DOHH2 (cell line): Measurements from ENCODE around the gene TFF1.

Experiments used
- H3F3A ChIP-seq: fragments of 200-600 bp; sonication (generic), shearing (Covaris generic); 2 replicates; pipeline ENCODE4 v1.6.0; 2016; ENCODE audit warnings: antibody characterized with exemption, mild to moderate bottlenecking; ENCODE audit not compliant: control insufficient read depth, insufficient read depth
- H3K27ac ChIP-seq: fragments of 200-600 bp; sonication (generic); 2 replicates; pipeline ENCODE4 v1.5.1; 2014; ENCODE audit warnings: low read depth, mild to moderate bottlenecking, low read length, moderate library complexity
- H3K27me3 ChIP-seq: fragments of 200-600 bp; sonication (generic); 2 replicates; pipeline ENCODE4 v1.6.1; 2014; ENCODE audit warnings: mild to moderate bottlenecking, low read length, mixed read lengths; ENCODE audit not compliant: control insufficient read depth
- H3K36me3 ChIP-seq: fragments of 200-600 bp; sonication (generic); 2 replicates; pipeline ENCODE4 v1.6.1; 2014; ENCODE audit warnings: mild to moderate bottlenecking, low read length, moderate library complexity, mixed read lengths; ENCODE audit not compliant: control insufficient read depth
- H3K4me1 ChIP-seq: fragments of 200-600 bp; sonication (generic); 2 replicates; pipeline ENCODE4 v1.6.1; 2014; ENCODE audit warnings: mild to moderate bottlenecking, low read length, mixed read lengths; ENCODE audit not compliant: control insufficient read depth
- H3K4me2 ChIP-seq: fragments of 200-600 bp; sonication (generic); 2 replicates; pipeline ENCODE4 v1.6.0; 2014; ENCODE audit warnings: mild to moderate bottlenecking, low read length, moderate library complexity
- H3K4me3 ChIP-seq: fragments of 200-600 bp; sonication (generic); 2 replicates; pipeline ENCODE4 v1.5.1; 2014; ENCODE audit warnings: mild to moderate bottlenecking, low read length, mixed read lengths
- H3K79me2 ChIP-seq: fragments of 200-600 bp; sonication (generic); 2 replicates; pipeline ENCODE4 v1.6.1; 2014; ENCODE audit warnings: mild to moderate bottlenecking, low read length, mixed read lengths; ENCODE audit not compliant: control insufficient read depth
- H3K9me2 ChIP-seq: fragments of 200-600 bp; sonication (generic); replicated peaks from 2 replicates; pipeline ENCODE4 v1.6.1; 2014; ENCODE audit warnings: mild to moderate bottlenecking, low read length, mixed read lengths; ENCODE audit not compliant: control insufficient read depth
- H3K9me3 ChIP-seq: fragments of 200-600 bp; sonication (generic); 2 replicates; pipeline ENCODE4 v1.6.1; 2014; ENCODE audit warnings: antibody characterized with exemption, low read length, mixed read lengths; ENCODE audit not compliant: control insufficient read depth, insufficient read depth
- H4K20me1 ChIP-seq: fragments of 200-600 bp; sonication (generic); 2 replicates; pipeline ENCODE4 v1.6.0; 2014; ENCODE audit warnings: low read depth, mild to moderate bottlenecking, antibody characterized with exemption, low read length, moderate library complexity; ENCODE audit not compliant: control insufficient read depth, insufficient read depth
- EZH2phosphoT487 ChIP-seq: fragments of 200-600 bp; sonication (generic); IDR thresholded peaks from 2 replicates; pipeline ENCODE4 v1.6.1; 2017; ENCODE audit warnings: borderline replicate concordance, mild to moderate bottlenecking, antibody characterized with exemption, low read length, moderate library complexity, mixed read lengths
- TF ChIP-seq, protein P1 (sequence below): fragments of 200-600 bp; sonication (generic); IDR thresholded peaks from one replicate; pipeline ENCODE4 v1.5.1; 2014; ENCODE audit warnings: antibody characterized with exemption, mild to moderate bottlenecking, low read depth, low read length; ENCODE audit not compliant: poor library complexity, severe bottlenecking

Gene TFF1

GRCh38 chr21:42352441-42353095 lies 13.8 kb downstream of the TFF1 start:
- H3F3A ChIP-seq: no peaks in the 10 kb centered on the region

GRCh38 chr21:42351626-42352440 lies 14.5 kb downstream of the TFF1 start:
- Histone ChIP-seq H3K27ac (no peak overlapping the region), H3K36me3 (no peaks in the 10 kb centered on the region), H3K9me3 (no peaks in the 10 kb centered on the region), H3K4me2 (no peak overlapping the region), H4K20me1 (no peaks in the 10 kb centered on the region), H3K9me2 (no peaks in the 10 kb centered on the region), H3K27me3 (peaks cover 2% of the 10 kb centered on the region; the same call in 1 of the 2 replicates), H3K79me2 (no peaks in the 10 kb centered on the region), H3K4me1 (no peaks in the 10 kb centered on the region), H3F3A (no peaks in the 10 kb centered on the region), H3K4me3 (no peak overlapping the region)
- TF ChIP-seq, protein P1, sequence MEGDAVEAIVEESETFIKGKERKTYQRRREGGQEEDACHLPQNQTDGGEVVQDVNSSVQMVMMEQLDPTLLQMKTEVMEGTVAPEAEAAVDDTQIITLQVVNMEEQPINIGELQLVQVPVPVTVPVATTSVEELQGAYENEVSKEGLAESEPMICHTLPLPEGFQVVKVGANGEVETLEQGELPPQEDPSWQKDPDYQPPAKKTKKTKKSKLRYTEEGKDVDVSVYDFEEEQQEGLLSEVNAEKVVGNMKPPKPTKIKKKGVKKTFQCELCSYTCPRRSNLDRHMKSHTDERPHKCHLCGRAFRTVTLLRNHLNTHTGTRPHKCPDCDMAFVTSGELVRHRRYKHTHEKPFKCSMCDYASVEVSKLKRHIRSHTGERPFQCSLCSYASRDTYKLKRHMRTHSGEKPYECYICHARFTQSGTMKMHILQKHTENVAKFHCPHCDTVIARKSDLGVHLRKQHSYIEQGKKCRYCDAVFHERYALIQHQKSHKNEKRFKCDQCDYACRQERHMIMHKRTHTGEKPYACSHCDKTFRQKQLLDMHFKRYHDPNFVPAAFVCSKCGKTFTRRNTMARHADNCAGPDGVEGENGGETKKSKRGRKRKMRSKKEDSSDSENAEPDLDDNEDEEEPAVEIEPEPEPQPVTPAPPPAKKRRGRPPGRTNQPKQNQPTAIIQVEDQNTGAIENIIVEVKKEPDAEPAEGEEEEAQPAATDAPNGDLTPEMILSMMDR: no peak
- TF ChIP-seq EZH2phosphoT487: no peak

More at GRCh38 chr21:42352441-42353095, 13.8 kb downstream of the TFF1 start:
- Histone ChIP-seq H3K27ac (no peak overlapping the region), H4K20me1 (no peaks in the 10 kb centered on the region), H3K4me3 (no peak overlapping the region), H3K9me3 (no peaks in the 10 kb centered on the region), H3K36me3 (no peaks in the 10 kb centered on the region), H3K4me2 (no peak overlapping the region), H3K4me1 (no peaks in the 10 kb centered on the region), H3K9me2 (no peaks in the 10 kb centered on the region), H3K79me2 (no peaks in the 10 kb centered on the region), H3K27me3 (peaks cover 4% of the 10 kb centered on the region; the same call in 1 of the 2 replicates)
- TF ChIP-seq EZH2phosphoT487: no peak
- TF ChIP-seq, protein P1: no peak

DNA sequence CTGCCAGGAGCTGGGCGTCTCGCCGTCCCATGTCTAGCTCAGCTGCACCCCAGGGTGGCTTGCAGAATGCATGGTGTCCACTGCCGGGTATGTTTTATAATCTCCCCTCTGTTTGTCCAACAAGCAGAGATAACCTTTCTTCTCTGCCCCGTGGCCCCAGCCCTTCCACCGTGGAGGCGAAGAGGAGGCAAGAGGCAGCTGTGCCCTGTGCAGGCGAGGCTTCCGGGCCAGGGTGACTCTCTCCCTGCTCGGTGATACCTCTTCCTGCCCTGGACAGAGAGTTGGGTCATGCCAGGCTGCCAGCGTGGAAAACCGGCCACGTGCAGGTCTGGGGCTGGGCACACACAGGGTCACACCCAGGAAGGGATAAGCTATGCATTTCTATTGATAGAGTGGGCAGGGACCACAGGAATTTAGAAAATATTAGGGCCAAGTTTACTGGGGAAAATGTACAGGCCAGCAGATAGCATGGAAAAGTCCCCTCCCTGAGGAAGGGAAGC lies 15.4 kb downstream of the TFF1 start, which contains the start of gene TFF2:
TFF2 (minus strand) TSS at position 68 of the 500 bp plus-strand sequence; CDS start at position 31, 37 bp downstream.
- no peaks in the 10 kb centered on the region for H3K4me1 ChIP-seq
- no peak within 1 kb of the TSS for H3K4me3 ChIP-seq
- H3F3A ChIP-seq: no peaks in the 10 kb centered on the region
- no peaks in the 10 kb centered on the region for H3K36me3 ChIP-seq
- no peaks in the 10 kb centered on the region for H4K20me1 ChIP-seq
- H3K79me2 ChIP-seq: no peaks in the 10 kb centered on the region
- no peak within 1 kb of the TSS for H3K27ac ChIP-seq
- no peak within 1 kb of the TSS for H3K4me2 ChIP-seq
- H3K9me3 ChIP-seq: no peaks in the 10 kb centered on the region
- H3K9me2 ChIP-seq: no peaks in the 10 kb centered on the region
- TF ChIP-seq EZH2phosphoT487: no peak
- TF ChIP-seq, protein P1: no peak
- no peaks in the 10 kb centered on the region for H3K27me3 ChIP-seq
